ENCODE results near the gene IPO4.

Gene IPO4

GRCh38 chr14:24146453-24146977 lies 42.1 kb downstream of the IPO4 start, which contains the start of gene PSME2:
PSME2 (minus strand) TSS chr14:24146610; CDS start chr14:24146581, 29 bp downstream.
- DNase-seq (ENCODE audit: low spot score) = peak; percentile 99

- peak; percentile 46 for DNase-seq (ENCODE audit: low spot score)
These were observed 42.7 kb downstream of the IPO4 start for GRCh38 chr14:24145690-24146452.

DNA sequence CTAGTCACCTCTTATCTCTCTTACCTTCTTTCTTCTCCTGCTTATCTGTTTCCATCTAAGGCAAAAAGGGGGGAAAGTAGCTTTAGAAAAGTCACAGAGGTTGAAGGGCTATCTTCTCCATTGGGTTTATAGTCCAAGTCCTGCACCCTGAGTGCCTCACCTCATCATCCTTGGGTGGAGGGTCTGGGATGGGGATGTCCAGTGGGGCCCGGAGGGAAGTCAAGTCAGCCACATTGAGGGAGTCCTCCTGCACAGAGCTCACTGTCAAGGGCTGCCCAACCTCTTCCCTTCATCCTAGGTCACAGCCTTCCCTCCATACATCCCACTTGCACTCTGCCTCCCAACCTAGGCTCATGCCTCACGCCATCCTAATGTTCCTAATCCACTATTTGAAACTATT lies 43.4 kb downstream of the IPO4 start:
- DNase-seq (ENCODE audit: low spot score) = no peak

DNA sequence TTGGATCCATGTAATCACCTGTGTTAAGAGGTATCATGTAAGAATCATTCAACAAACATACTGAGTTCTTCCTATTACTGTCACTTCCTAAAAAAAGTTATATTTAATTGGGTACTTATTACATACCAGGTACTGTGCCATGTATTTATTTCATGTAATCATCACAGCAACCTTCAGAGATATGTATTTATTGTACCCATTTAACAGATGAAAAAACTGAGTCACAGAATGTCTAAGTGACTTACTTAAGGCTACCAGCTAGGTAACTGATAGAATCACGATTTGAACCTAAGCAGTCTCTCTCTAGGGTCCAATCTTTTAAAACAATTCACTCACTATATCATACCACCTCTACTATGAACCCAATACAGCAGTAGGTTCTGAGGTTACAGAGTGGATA lies 44.2 kb downstream of the IPO4 start:
- DNase-seq (ENCODE audit: low spot score) = no peak

DNA sequence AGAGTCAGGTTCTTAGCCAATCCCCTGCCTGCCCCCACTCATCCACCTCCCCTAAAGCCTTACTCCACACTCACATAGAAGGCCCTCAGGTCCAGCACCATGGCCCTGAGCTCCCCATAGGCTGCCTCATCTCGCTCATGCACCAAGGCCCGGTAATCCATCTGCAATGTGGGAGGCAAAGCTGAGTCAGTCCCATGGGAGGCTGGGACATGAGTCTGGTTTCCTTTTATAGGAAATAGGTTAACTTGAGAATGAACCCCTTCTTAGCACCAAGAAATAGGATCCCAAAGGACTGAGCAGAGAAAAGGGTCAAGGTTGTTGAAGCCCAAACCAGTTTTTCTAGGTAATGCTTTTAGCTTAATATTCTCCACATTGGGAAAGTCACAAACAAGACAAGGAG lies 45.1 kb downstream of the IPO4 start:
- DNase-seq (ENCODE audit: low spot score) = peak; percentile 36

DNA sequence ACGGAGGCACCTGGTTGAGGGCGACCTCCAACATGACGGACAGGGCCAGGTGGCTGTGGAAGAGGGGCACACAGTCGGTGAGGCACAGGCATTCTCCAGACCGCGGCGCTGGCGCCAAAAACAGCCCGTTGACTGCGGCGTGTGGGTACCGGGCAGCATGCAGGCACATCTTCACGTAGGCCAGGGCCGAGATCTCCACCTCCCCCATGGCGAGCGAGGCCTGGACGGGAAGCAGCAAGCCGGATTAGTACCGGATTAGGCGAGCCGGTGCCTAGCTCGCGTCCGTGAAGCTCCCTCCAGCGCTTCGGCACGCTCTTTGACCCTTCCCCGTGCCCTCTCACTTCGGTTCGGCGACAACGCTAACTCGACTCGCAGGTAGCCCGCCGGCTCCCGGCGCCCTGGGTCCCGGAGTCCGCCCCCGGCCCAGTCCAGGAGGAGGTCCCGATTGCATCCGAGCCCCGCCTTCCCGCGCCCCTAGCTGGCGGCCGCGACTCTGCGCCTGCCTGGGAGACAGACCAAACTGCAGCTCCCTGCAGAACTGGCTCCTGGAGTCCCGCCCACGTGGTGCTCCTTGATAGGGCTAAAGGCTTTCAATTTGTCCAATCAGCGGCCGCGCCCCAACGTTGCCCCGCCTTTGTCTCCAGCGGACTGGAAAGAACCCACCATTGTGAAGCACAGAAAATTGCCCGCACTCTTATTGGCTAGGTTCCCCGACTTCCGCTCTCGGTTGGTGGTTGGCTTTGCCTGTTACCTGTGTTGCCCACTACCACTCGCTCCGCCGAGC lies 47.3 kb downstream of the IPO4 start, which contains the start of gene EMC9:
Gene EMC9 (minus strand): TSS at position 495 of the 784 bp plus-strand sequence. CDS start 287 bp downstream, at position 208.
- peak; percentile 100 for DNase-seq (ENCODE audit: low spot score)

GRCh38 chr14:24139272-24139934 lies 49.2 kb downstream of the IPO4 start:
- DNase-seq (ENCODE audit: low spot score) = peak; percentile 38

DNA sequence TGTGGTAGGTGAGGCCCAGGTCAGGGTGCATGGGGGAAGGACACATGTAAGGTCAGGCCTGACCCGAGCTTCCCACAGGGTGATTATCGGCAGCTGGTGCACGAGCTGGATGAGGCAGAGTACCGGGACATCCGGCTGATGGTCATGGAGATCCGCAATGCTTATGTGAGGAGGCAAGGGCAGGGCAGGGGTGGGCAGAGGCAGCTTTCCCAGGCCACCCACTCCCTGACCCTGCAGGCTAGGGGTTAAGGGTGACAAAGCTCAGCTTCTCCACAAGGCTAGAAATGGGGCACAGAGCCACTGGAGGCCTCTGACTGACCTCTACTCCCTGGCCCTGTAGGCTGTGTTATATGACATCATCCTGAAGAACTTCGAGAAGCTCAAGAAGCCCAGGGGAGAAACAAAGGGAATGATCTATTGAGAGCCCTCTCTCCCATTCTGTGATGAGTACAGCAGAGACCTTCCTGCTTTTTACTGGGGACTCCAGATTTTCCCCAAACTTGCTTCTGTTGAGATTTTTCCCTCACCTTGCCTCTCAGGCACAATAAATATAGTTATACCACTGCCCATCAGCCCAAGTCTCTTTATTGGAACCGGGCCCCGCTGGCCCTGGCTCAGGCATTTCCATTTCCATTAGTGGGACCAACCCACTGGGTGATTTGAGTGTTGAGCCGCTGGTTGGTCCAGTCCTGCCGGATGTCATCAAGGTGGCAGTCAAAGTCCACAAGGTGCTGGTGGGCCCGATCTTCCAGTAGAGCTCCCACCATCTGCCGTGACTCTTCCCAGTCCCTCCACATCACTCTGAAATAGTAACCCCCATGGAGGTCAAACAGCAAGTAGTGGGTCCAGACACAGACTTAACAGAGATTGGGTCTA lies 50.0 kb downstream of the IPO4 start:
- DNase-seq (ENCODE audit: low spot score) = no peak

GRCh38 chr14:24137529-24138395 lies 50.9 kb downstream of the IPO4 start:
- DNase-seq (ENCODE audit: low spot score) = no peak

DNA sequence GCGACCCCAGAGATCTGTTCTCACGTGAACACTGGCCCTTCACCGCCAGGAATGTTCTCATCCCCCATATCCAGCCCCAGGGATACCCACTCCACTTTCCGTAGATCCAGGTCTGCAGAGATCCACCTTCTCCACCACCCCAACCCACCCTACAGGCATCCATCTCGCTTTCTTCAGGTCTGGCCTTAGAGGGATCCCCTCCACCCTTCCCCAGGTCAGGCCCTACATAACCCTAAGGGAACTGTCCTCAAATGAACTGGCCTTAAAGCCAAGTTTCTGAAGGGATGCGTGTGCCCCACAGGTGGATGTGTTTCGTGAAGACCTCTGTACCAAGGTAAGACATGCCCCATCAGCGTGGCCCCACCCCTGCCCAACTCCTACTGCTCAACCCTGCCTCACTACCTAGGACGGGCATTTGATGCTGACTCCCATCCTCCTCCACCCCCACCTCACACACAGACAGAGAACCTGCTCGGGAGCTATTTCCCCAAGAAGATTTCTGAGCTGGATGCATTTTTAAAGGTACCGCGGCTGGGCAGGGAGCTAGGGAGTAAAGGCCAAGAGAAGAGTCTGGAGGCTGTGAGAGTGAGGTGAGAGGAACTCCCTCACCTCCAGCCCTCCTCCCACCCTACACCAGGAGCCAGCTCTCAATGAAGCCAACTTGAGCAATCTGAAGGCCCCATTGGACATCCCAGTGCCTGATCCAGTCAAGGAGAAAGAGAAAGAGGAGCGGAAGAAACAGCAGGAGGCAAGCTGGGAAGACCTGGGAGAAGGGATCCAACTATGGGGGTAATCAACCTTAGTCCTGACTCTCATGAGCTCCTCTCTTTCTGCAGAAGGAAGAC lies 51.7 kb downstream of the IPO4 start:
- no peak for DNase-seq (ENCODE audit: low spot score)

GRCh38 chr14:24135834-24136683 lies 52.6 kb downstream of the IPO4 start, which contains the start of gene PSME1:
PSME1 (plus strand) TSS chr14:24136194; CDS start chr14:24136263, 69 bp downstream.
- DNase-seq (ENCODE audit: low spot score) = peak; percentile 93

GRCh38 chr14:24135584-24135833 lies 53.1 kb downstream of the IPO4 start:
- no peak for DNase-seq (ENCODE audit: low spot score)

- no peak for DNase-seq (ENCODE audit: low spot score)
These were observed 54.9 kb downstream of the IPO4 start for GRCh38 chr14:24133735-24134134.

GRCh38 chr14:24132976-24133375 lies 55.6 kb downstream of the IPO4 start:
- DNase-seq (ENCODE audit: low spot score) = no peak

- peak; percentile 66 for DNase-seq (ENCODE audit: low spot score)
These were observed 56.4 kb downstream of the IPO4 start for GRCh38 chr14:24132061-24132685.

GRCh38 chr14:24131549-24131966 lies 57.1 kb downstream of the IPO4 start:
- DNase-seq (ENCODE audit: low spot score) = no peak

GRCh38 chr14:24130717-24131548 lies 57.7 kb downstream of the IPO4 start:
- DNase-seq (ENCODE audit: low spot score) = no peak
